ENCODE results near the gene LIAS.

Gene LIAS

DNA sequence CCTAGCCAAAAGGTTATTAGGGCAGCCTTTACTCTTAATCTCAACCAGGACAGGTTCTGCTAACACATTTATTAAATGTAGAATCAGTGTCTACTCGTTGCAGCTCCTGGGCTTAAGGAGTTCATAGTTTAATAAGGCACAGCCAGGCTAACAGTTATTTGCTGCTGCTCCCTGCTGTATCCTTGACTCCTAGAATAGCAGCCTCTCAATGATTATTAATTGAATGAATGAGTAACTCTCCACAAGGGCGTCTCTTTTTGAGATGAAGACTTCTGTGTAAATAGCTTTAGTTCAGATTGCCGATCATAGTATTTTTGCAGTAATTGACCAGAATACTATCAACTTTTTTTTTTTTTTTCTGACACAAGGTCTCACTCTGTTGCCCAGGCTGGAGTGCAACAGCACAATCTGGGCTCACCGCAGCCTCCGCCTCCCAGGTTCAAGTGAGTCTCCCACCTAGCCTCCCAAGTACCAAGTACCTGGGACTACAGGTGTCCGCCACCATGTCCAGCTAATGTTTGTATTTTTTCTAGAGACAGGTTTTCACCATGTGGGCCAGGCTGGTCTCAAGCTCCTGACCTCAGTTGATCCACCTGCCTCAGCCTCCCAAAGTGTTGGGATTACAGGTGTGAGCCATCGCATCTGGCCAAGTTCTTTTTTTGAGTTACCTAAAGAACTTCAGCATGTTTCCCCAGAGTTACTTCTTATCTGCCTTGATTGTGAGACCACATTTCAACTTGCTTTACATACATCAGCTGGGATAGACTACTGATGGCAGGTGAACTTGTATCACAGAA is 65.5 kb downstream of the LIAS start:
- no peak for TF ChIP-seq CTCF (IDR thresholded peaks at IDR 0.05; ENCODE audit: low read depth, low read length, missing control alignments)
- DNase-seq (ENCODE audit: low read depth), result no peak
- no peak overlapping the region for H3K4me3 ChIP-seq (ENCODE audit: low read depth, low read length)
- in situ Hi-C loops (cut with HindIII; ENCODE audit: low sequenced_read_pairs), result no loop called here

DNA sequence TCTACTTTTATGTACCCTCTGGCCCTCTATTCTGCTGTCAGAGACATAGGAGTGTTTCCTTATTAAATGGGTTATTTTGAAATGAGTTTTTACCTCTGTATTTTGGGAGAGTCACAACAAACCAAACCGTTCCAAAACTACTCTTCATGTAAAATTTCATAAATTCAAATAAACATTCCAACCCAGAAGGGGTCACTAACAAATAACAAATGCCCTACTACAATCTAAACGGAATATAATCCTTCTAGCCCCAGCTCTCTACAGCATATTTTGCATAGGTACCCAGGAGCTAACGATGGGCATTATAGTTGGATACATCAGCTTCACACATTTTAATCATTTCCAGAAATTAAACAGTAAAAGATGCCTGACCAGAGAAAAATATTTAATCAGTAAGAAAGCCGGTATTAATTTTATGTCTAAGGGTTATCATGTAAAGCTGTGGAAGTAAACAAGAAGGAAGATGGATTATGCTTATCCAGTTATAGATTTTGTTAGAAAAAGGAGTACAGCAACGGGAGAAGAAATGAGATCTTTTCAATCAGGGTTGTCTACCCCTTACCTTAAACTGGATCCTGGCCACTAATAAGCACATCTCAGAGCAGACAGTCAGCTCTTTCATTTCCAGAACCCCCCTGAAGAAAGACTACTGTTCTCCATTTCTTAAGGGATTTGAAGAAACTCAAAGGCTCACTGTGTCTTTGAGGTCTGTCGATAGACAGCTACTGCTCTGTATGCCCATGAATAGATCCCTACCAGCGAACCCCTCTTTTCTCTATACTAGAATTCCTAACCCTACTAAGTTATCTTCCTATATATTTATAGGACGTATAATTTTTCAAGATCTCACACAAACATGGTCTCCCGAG is 67.2 kb downstream of the LIAS start:
- DNase-seq (ENCODE audit: low read depth), result no peak
- peak overlapping the region; percentile 99 for H3K4me3 ChIP-seq (ENCODE audit: low read depth, low read length)
- in situ Hi-C loops (cut with HindIII; ENCODE audit: low sequenced_read_pairs), result no loop called here
- TF ChIP-seq CTCF (IDR thresholded peaks at IDR 0.05; ENCODE audit: low read depth, low read length, missing control alignments), result no peak

- peak overlapping the region; percentile 99 for H3K4me3 ChIP-seq (ENCODE audit: low read depth, low read length)
- no peak for TF ChIP-seq CTCF (IDR thresholded peaks at IDR 0.05; ENCODE audit: low read depth, low read length, missing control alignments)
- in situ Hi-C loops (cut with HindIII; ENCODE audit: low sequenced_read_pairs), result no loop called here
- no peak for DNase-seq (ENCODE audit: low read depth)
Observed at GRCh38 chr4:39526765-39527295, 68.0 kb downstream of the LIAS start.

- no peak for TF ChIP-seq CTCF (IDR thresholded peaks at IDR 0.05; ENCODE audit: low read depth, low read length, missing control alignments)
- peak; percentile 97 for DNase-seq (ENCODE audit: low read depth)
- peak within 1 kb of the TSS; percentile 99 for H3K4me3 ChIP-seq (ENCODE audit: low read depth, low read length)
- in situ Hi-C loops (cut with HindIII; ENCODE audit: low sequenced_read_pairs), result no loop called here
Observed at GRCh38 chr4:39527296-39528060, 68.6 kb downstream of the LIAS start, which contains the start of gene UGDH. TSS of gene UGDH (minus strand) at chr4:39527439. CDS start at chr4:39521512, 5,927 bp downstream.

- H3K4me3 ChIP-seq (ENCODE audit: low read depth, low read length), result peak overlapping the region; percentile 99
- DNase-seq (ENCODE audit: low read depth), result peak; percentile 31
- in situ Hi-C loops (cut with HindIII; ENCODE audit: low sequenced_read_pairs), result no loop called here
- no peak for TF ChIP-seq CTCF (IDR thresholded peaks at IDR 0.05; ENCODE audit: low read depth, low read length, missing control alignments)
Observed at GRCh38 chr4:39528061-39528465, 69.2 kb downstream of the LIAS start.

Data from astrocyte of the cerebellum (primary cell).